ENCODE data around the gene MAP2K5. TPM values are rescaled to one million over a fixed set of nuclear protein-coding genes. Genes with fewer than 3 reads are reported as not detected.

MAP2K5 gene
- total and polyA plus RNA-seq, 9 of the 15 experiments (the other 6 are each of a cell fraction or from before 2014, with no cell fraction given), result 0.41 to 16.5 (median 7.5) TPM

GRCh38 chr15:67839929-67840748 lies 297.6 kb downstream of the MAP2K5 start, which contains the start of gene RNU6-1 (continued):
- TF ChIP-seq MGA (IDR thresholded peaks at IDR 0.05) (peak; percentile 65), RUNX1 (IDR thresholded peaks at IDR 0.05; ENCODE audit: low read depth) (no peak), MBD1 (CRISPR knock-in tag; IDR thresholded peaks at IDR 0.05) (no peak), KAT7 (CRISPR knock-in tag; IDR thresholded peaks at IDR 0.05; ENCODE audit: borderline replicate concordance) (peak; percentile 87; the same call in 1 of the 2 replicates), ZNF507 (tag; conservative IDR thresholded peaks at IDR 0.05) (no peak), SRSF9 (IDR thresholded peaks at IDR 0.05; ENCODE audit: borderline replicate concordance, low read depth, low read length) (no peak), SRF (CRISPR knock-in tag; IDR thresholded peaks at IDR 0.05) (peak in 1 of 2 experiments; percentile 36; a peak in 1 of 4 replicates), NFATC3 (IDR thresholded peaks at IDR 0.05) (no peak), HDAC1 (IDR thresholded peaks at IDR 0.05) (peak; percentile 59 to 75; a peak in 3 of 4 replicates), ZNF184 (CRISPR knock-in tag; IDR thresholded peaks at IDR 0.05) (no peak), POLR2AphosphoS2 (IDR thresholded peaks at IDR 0.05; ENCODE audit: low read length) (no peak; the same call in 1 of the 2 replicates), SMAD2 (IDR thresholded peaks at IDR 0.05; ENCODE audit: low read depth, low read length) (no peak), TFE3 (CRISPR knock-in tag; IDR thresholded peaks at IDR 0.05) (peak; percentile 98)
